ENCODE data around the gene OGFOD3.
"Not testable (repeated sequence)": the region's sequence is repeated elsewhere in the genome, so short reads cannot be mapped to it uniquely, and the experiment has no call there.

OGFOD3 gene

DNA sequence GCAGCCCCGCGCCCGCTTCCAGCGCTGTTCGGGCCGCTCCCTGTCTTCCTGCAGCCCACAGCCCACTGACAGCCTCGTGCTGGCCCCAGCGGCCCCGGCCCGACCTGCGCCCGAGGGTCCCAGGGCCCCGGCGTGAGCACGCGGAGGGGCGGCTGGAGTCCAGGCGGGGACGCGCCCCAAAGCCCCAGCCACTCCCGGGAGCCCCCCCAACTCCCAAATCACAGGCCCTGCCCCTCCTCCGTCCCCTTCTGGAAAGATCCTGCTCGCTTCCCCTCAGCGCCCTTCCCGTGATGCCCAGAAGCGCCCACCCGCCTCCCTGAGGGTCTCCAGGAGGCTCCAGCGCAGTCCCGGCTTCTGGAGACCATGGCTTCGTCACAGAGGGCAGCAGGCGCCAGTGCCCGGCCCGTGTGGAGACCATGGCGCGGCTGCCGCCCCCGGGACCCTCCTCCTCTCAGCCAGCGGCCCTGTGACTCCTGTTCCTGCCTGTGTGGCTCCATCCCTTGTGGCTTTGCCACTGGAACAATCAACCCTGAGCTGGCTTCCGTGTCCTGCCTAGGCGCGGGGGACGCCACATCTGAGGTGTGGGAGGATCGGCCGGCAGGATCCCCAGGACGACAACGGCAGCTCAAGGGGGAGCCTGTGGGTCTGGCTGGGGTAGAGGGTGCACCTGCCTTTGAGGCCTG is 42.9 kb downstream of the OGFOD3 start:
- DNase-seq (ENCODE audit: low read depth in 2 of 3, low spot score in 2 of 3) = no peak

DNA sequence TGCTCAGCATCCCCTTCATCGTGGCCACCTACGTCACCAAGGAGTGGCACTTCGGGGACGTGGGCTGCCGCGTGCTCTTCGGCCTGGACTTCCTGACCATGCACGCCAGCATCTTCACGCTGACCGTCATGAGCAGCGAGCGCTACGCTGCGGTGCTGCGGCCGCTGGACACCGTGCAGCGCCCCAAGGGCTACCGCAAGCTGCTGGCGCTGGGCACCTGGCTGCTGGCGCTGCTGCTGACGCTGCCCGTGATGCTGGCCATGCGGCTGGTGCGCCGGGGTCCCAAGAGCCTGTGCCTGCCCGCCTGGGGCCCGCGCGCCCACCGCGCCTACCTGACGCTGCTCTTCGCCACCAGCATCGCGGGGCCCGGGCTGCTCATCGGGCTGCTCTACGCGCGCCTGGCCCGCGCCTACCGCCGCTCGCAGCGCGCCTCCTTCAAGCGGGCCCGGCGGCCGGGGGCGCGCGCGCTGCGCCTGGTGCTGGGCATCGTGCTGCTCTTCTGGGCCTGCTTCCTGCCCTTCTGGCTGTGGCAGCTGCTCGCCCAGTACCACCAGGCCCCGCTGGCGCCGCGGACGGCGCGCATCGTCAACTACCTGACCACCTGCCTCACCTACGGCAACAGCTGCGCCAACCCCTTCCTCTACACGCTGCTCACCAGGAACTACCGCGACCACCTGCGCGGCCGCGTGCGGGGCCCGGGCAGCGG is 43.6 kb downstream of the OGFOD3 start:
- no peak for DNase-seq (ENCODE audit: low read depth in 2 of 3, low spot score in 2 of 3)

DNA sequence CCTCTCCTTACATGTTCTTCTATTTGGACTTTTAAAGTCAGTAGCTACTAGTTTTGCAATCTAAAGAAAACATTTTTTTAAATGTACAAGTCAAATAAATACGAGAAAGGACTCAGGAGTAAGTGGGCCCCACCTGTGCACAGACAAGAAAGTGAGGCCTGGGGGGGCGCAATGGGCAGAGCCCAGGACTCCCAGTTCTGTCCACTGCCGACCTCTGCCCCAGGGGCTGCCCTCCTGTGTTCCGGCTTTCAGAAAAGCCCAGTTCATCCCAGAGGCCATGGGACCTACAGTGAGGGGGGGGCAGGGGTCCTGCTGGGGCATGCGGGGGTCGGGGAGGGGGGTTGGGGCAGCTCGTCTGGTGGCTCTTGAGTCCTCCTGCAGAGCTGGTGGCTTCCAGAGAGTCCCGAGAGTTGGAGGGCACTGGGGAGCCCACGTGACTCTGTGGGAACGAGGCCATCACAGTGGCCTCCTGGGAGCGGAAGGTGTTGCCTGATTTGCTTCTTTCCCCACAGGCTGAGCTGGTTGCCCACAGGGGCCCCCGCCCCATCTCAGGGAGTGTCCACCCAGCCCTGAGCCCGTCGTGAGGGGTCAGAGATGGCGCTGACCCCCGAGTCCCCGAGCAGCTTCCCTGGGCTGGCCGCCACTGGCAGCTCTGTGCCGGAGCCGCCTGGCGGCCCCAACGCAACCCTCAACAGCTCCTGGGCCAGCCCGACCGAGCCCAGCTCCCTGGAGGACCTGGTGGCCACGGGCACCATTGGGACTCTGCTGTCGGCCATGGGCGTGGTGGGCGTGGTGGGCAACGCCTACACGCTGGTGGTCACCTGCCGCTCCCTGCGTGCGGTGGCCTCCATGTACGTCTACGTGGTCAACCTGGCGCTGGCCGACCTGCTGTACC is 44.4 kb downstream of the OGFOD3 start:
- no peak for DNase-seq (ENCODE audit: low read depth in 2 of 3, low spot score in 2 of 3)

DNA sequence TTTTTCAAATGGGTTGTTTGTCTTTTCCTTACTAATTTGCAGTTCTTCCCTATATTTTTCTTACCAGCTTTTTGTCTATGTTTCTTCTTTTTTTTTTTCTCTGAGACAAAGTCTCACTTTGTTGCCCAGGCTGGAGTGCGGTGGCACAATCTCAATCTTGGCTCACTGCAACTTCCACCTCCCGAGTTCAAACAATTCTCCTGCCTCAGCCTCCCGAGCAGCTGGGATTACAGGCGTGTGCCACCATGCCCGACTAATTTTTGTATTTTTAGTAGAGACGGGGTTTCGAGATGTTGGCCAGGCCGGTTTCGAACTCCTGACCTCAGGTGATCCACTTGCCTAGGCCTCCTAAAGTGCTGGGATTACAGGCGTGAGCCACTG is 45.3 kb downstream of the OGFOD3 start:
- DNase-seq (ENCODE audit: low read depth in 2 of 3, low spot score in 2 of 3) = not testable (repeated sequence)

DNA sequence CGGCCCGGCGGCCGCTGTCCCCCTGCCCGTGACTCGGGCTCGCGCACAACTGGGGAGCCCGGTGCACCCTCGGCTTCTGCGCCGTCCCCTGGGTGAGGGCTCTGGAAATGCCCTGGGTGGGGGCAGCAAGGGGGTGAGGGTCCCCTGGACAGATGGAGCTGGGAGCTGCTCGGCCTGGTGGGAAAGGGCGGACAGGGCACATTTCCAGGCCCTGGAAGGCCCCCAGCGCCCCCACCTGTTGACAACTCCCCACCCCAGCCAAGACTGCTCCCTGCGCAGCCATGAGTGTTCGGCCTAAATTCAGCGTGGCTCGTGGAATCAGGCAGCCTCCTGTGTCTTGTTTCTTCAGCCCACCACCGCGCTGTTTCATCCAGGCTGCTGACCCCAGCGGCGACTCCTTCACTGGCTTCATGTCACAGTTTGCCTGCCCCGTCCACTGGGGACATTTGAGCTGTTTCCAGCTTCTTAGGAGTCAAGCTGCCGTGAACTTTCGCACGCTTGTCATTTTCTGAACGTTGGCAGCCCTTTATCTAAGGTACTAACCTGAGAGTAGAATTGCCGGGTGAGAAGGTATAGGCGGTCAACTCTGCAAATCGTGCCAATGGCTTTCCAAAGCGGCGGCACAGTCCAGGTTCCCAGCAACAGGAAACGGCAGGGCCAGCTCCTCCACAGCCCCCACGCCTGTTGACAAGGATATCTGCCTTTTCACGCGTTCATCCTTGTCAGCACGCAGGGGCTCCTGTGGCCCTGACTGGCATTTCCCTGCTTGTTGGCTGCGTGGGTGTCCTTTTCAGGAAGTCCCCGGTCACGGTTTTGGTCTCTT is 45.9 kb downstream of the OGFOD3 start:
- DNase-seq (ENCODE audit: low read depth in 2 of 3, low spot score in 2 of 3) = no peak

DNA sequence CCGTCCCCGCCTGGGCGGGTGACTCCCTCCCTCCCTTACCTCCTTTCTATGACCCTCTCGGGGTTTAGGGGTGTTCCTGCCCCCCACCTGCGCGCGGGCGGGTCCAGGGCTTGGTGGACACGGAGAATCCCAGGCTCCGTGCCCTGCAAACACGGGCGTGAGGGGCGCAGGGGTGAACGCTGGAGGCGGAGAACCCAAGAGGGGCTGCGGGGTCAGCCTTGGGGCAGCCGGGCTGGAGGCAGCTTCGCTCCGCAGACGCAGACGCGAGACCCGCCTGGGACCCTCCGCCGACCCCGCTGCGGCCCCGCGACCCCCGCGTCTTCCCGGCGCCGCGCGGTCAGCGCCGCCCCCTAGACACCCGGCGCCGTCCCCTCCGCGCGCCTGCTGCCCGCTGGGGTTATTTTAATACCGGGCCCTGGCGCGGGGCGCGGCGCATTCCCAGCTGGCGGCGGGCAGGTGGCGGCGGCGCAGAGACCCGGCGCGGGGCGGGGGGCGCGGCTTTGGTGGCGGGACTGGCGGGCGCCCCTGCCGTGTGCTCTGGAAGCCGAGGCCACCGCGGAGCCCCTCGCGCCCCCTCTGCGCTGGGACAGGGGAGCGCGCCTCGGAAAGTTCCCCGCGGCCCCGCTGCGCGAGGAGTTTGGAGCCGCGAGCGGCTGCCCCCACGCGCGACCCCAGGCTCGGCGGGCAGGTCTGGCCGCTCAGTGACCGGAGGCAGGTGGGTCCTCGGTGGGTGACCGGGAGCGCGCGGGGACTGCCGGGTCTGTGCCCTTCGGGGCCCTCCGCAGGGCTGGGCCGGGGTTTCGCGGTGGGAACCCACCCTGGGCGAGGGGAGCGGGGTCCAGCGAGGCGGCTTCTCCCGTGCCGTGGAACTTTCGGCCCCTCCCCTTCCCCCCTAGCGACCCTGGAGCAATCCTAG is 46.8 kb downstream of the OGFOD3 start, which contains the start of gene UTS2R:
Gene UTS2R (plus strand): TSS at position 433 of the 916 bp plus-strand sequence. CDS start 2,560 bp downstream, outside the sequence.
- DNase-seq (ENCODE audit: low read depth in 2 of 3, low spot score in 2 of 3) = no peak

DNA sequence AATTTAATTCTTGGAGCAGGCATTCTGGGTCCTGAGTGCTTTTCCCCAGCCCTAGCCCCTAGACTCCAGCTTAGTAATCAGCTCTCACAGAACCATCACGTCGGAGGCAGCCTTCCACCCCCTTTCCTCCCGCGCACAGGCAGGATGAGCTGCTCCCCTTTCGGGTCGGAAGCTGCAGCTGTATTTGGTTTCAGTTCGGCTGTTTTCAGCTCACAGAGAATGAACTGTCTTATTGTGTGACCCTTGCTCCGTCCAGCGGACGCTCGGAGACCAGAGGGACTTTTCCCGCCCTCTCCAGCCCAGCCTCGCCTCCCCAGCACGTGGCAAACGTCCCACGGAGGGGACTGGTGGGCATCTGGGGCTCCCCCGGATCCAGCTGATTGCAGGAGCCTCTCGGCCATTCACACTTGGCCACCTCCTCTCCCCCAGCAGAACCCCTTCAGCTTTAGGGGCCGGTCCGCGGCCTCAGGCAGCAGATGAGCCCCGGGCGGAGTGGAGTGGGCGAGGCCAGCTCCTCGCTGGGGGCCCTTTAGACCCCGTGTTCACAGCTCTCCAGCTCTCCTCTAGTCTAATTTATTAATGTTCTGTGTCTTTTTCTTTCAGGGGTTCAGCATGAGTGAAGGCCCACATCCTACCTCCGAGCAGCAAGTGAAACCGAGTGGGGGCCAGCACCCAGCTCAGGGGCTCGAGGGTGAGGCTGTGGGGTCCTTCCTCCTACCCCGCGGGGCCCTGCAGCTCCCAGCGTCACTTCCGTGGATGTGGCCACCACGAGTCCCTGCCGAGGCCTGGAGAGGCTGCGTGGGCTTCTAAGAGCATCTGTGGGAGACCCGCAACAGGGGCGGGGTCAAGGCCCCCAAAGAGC is 47.7 kb downstream of the OGFOD3 start:
- no peak for DNase-seq (ENCODE audit: low read depth in 2 of 3, low spot score in 2 of 3)

DNA sequence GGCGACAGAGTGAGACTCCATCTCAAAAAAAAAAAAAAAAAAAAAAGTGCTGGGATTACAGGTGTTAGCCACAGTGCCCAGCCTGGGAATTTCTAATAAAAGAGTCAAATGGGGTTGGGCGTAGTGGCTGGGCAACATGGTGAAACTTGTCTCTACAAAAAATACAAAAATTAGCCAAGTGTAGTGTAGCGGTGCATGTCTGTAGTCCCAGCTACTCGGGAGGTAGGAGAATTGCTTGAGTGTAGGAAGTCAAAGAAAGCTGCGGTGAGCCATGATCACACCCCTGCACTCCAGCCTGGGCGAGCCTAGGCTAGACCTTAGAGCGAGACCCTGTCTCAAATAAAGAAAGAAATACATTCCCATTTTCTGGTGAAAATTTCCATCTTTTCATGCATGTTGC is 49.2 kb downstream of the OGFOD3 start:
- no peak for DNase-seq (ENCODE audit: low read depth in 2 of 3, low spot score in 2 of 3)

DNA sequence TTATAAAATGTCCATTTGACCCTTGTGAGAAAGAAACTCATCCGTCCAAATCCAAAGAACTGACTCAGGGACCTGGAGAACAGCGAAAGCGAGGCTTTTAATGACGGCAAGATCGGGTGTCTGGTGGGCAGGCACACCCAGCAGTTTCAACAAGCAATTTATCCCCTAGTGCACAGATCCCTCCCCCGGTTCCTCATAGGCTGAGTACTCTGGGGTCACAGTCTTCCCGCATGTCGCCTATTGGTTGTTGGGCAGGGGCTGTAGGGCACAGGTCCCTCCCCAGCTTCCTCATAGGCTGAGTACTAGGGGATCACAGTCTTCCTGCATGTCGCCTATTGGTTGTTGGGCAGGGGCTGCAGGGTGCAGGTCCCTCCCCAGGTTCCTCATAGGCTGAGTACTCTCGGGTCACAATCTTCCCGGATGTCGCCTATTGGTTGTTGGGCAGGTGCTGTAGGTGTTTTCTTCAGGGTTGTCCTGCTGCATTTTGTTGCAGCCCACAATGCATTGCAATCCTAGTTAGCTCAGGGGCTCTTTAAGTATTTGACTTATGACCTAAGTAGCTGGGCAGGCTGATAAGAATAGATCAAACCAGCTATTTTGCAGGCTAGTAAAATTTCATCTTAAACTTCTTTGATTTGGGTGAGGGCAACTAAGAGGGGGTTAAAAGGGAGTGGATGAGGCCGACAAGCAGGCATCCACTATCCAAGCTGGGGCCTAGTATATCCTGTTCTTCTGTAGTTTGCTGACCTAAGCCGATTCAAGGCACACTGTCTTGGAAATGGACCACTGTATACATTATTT is 50.5 kb downstream of the OGFOD3 start:
- no peak for DNase-seq (ENCODE audit: low read depth in 2 of 3, low spot score in 2 of 3)

DNA sequence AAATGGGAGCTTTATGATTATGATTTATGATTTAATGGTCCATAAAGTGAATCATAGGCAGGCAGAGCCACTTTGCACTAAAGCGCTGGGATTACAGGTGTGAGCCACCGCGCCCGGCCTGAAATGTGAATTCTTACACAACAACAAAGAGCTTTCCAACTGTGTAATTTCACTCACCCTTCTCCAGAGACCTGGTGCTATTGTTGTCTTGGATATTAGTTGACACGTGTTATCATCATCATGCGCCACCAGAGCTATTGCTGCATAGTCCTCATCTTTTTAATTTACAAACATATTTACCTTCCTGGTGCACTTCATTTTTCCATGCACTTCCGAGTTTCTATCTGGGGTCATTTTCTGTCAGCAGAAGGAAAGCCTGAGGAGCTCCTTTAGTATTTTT is 51.6 kb downstream of the OGFOD3 start:
- DNase-seq (ENCODE audit: low read depth in 2 of 3, low spot score in 2 of 3) = no peak

DNA sequence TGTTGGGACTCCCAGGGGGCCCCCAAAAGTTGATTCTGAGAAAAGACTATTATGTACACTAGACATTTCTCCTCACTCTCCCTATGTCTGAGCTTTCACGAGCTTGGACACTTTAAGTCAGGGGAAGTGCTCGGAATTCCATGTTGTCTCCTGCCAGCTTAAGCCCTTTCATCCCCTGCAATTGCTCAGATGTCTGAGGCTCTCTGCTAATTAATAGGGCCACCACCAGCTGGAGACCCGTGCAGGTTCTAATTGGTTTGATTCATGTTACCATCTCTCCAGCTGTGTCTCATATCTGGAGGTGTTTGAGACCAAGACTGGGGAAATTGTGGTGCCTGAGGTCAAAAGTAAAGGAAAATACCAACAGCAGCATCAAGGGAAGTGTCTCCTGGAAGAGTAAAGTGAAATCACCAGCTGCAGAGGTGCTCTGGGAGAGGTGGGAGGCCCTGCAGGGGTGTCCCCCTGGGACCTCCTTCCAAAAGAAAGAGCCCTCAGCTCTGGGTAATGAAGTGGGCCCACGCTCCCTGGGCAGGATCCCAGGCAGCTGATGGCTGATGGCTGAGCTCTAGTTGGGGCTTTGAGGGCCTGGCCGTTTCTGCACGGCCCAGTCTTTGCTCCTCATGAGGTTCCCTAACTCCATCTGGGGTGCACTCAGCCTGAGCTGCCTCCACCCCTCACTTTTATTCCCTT is 52.6 kb downstream of the OGFOD3 start:
- DNase-seq (ENCODE audit: low read depth in 2 of 3, low spot score in 2 of 3) = no peak

DNA sequence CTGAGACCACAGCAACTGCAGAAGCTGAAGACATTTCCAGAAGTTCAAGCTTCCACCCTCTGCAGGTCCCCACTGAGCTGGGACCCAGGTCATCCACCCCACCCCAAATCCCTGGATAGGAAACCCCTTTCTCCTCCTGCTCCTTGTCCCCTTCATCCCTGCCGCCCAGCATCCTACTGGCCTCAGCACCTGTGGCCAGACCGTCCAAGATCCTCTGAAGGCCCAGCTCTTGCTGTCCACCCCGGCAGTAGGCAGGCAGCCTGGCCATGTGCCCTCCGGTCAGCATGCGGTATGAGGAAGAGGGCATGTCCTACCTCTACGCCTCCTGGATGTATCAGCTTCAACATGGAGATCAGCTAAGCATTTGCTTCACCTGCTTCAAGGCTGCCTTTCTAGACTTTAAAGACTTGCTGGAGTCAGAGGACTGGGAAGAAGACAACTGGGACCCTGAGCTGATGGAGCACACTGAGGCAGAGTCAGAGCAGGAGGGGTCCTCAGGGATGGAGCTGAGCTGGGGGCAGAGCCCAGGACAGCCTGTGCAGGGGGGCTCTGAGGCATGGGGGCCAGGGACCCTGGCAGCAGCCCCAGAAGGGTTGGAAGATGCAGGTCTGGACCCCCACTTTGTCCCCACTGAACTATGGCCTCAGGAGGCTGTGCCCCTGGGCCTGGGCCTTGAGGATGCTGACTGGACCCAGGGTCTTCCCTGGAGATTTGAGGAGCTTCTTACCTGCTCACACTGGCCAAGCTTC is 56.3 kb downstream of the OGFOD3 start:
- DNase-seq (ENCODE audit: low read depth in 2 of 3, low spot score in 2 of 3) = no peak

DNA sequence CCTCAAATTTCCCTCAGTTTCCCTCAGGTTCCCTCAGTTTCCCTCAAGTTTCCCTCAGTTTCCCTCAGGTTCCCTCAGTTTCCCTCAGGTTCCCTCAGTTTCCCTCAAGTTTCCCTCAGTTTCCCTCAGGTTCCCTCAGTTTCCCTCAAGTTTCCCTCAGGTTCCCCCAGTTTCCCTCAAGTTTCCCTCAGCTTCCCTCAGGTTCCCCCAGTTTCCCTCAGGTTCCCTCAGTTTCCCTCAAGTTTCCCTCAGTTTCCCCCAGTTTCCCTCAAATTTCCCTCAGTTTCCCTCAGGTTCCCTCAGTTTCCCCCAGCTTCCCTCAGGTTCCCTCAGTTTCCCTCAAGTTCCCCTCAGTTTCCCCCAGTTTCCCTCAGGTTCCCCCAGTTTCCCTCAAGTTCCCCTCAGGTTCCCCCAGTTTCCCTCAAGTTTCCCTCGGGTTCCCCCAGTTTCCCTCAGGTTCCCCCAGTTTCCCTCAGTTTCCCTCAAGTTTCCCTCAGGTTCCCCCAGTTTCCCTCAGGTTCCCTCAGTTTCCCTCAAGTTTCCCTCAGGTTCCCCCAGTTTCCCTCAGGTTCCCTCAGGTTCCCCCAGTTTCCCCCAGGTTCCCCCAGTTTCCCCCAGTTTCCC is 58.8 kb downstream of the OGFOD3 start:
- DNase-seq (ENCODE audit: low read depth in 2 of 3, low spot score in 2 of 3) = not testable (repeated sequence)

DNA sequence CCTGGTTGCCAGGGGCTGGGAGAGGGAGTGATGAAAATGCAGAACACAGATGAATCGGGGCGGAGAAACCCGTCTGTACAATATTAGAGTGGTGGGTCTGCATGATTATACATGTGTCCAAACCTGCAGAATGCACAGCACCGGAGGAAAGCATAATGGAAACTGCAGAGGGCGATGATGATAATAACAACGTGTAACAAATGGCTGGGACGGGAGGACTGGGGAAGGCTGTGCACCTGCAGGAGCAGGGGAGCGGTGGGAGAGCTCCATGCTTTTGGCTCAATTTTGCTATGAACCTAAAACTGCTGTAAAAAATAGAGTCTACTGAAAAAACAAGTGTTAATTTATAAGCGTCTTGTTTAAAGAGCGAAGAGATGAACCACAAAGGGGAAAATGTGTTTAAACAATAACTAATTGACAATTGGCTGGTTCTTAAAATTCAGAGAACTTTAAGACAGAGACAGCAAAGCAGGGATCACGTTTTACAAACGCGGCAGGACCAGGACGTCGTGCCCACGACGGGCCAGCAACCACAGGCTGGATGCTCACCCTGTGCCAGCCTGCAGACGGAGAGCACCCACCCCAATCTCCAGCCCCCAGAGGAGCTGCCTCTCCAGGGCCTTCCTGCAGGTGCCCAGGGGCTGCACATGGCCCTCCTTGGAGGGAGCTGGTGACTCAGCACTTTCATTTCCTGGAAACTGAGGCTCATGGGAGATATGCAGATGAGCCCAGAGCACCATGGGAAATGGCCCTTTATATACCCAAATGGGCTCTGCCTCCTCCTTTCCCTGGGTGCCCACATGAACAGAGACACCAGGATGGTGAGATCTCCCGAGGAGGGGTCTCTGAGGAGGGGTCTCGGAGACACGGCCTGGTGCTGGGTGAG is 59.7 kb downstream of the OGFOD3 start, which contains the start of gene TEX19:
Gene TEX19 (plus strand): TSS at position 783 of the 886 bp plus-strand sequence. CDS start 2,904 bp downstream, outside the sequence.
- DNase-seq (ENCODE audit: low read depth in 2 of 3, low spot score in 2 of 3) = no peak

DNA sequence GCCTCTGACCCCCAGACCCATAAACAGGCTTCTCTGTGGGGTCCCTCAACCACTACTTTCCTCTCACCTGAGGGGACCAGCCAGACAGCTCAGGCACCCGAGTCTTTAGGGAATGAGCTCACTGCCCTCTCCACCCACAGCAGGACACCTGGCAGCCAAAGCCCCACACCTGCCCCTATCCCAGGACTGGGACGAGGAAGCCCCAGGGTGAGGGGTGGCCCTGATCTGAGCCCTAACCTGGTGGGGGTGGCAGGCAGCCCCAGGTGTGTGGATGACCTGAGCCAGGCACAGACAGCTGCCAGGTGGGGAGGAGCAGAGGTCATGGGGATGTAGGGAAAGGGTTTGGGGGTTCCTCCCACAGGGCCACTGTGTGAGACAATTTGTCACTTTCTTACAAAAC is 61.0 kb downstream of the OGFOD3 start:
- DNase-seq (ENCODE audit: low read depth in 2 of 3, low spot score in 2 of 3) = no peak
